Measurements from ENCODE around the gene FOXS1.

GRCh38 chr20:31843288-31843687 lies 2.1 kb downstream of the FOXS1 start:
- TF ChIP-seq EZH2 (IDR thresholded peaks at IDR 0.05), result no peak
- TF ChIP-seq CTCF (IDR thresholded peaks at IDR 0.05), result no peak

All from neural progenitor cell (in vitro differentiated cells).